OCI-M1 (cell line): Measurements from ENCODE around the gene ADAMTS12.
"Not testable (repeated sequence)": the region's sequence is repeated elsewhere in the genome, so short reads cannot be mapped to it uniquely, and the experiment has no call there.

Experiments used
- DNase-seq: peaks from one replicate; lab custom pipeline; 2025; lab: John Stamatoyannopoulos, UW

ADAMTS12 gene

DNA sequence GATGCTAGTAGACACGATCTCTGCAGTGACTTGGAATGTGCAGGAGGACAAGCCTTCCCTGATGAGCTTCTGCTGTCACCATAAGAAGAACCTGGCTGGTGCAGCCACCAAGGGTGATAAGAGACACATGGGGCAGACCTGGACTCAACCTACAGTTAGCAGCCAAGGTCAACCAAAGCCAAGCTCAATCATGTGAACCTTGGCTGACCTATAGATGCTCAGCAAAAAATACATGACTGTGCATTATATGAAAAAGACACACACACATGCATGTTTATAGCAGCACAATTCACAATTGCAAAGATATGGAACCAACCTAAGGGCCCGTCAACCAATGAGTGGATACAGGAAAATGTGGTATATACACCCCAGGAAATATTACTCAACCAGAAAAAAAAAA, 364.1 kb downstream of the ADAMTS12 start:
- no peak for DNase-seq

DNA sequence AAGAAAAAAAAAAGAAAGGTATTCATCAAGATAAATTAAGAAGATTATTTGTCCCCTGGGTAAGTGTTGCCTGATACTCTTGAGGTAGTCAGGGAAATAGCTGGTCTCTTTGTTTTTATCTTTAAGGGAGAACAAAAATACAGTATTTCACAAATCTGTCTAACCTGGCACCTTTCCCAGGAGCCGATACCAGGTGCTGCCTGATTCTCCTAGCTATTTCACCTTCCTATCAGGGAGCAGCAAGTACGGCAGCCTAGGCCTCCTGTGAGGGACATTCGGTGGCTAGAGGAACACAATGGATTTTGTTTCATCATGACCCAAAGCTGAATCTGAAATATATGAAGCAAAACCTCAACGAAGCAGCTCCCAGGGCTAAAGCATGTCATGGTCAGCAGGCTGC, 365.0 kb downstream of the ADAMTS12 start:
- no peak for DNase-seq

DNA sequence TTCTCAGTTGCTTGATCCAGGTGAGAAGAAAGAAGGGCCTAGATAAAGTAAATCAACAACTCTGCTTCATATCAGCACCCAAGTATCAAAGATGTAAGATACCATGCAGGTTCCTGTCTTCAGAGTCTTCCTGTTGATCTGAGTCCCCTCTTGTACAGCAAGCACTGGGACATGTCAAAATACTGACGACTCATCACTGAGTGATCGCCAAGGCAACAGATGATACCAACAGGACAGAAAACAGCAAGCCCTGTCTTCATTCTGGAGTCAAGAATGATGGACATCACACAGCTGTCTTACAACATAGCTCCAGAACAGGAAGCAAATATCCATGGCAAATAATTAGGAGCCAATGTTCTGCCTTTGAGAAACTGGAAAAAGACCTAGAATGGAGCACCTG, 367.3 kb downstream of the ADAMTS12 start:
- no peak for DNase-seq

DNA sequence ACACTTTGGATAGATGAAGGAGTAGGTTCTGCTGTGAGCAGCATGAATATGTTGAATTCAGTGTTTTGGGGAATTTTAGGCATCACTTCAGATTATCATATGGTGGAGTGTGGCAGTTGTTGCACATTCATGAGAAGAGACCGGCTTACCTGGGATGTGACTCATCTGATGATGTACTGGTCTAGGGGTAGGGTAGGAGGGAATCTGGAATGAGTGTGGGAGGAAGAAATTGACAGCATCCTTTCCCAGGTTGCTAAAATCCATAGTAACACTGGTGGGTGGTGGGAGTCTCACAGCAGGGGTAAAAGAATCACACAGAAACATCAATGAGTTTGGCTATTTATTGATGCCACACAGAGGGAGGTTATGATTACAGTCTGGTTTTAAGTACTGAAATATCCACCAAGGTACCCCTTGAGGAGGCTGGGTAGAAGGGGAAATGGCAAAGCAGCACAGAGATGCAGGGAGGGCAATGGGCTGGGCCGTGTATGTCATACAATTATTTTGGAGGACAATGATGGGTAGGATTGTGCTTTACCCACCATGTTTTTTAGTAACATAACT, 368.5 kb downstream of the ADAMTS12 start:
- DNase-seq = no peak

DNA sequence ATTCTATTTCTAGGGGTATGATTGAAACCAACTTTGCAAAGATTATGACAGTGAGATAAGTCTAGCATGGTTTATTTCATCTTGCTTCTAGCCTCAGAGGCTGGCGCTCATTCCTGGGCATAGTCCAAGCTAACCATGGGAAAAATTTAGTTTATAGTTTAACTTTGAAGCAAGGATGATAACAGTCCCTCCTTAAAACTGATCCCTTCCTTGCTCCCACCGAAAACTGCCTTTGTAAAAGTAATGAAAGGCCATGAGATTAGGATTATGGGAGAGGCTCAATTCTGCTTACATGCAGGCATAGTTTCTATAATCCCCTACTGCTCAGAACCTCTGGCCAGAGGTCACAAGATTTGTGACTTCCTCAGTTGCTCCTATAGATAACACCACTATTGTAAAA, 375.4 kb downstream of the ADAMTS12 start:
- DNase-seq = no peak

DNA sequence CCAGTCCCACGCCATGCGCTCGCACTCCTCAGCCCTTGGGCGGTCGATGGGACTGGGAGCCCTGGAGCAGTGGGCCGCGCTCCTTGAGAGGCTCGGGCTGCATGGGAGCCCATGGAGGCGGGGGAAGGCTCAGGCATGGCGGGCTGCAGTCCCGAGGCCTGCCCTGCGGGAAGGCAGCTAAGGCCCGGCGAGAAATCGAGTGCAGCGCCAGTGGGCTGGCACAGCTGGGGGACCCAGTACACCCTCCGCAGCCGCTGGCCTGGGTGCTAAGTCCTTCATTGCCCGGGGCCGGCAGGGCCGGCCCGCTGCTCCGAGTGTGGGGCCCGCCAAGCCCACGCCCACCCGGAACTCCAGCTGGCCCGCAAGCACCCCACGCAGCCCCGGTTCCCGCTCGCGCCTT, 376.4 kb downstream of the ADAMTS12 start:
- DNase-seq = not testable (repeated sequence)

DNA sequence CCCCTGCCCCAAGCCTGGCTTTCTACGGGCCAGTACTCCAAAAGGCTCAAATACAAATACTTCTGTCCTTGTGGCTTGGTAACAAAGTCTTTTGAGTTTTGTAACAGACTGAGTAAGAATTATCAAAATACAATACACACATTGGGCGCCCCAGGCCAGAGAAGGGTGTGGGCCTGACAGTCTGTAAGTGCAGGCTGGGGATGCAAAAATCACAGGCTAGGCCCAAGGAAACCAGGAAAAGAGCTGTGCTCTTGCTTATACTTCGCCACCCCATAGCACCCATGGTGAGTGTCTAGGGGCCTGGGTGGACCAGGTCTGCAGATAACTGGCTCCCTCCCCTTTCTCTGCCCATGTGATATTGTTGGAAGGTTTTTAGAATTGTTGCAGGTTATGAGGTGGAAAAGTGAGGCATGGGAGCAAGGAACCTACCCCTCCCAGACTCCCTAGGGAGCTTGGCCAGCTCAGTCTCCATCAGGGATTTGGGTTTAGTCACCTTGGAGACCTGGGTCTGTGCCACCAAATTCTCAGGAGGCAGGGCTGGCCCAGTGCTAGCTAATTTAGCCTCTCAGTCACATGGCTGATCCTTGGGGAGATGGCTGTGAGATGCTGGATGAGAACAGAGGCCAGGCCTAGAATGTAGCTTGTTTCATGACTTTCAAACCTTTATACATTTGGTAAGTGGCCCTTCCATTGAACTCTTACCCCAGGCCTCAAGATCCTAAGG, 378.2 kb downstream of the ADAMTS12 start:
- no peak for DNase-seq

DNA sequence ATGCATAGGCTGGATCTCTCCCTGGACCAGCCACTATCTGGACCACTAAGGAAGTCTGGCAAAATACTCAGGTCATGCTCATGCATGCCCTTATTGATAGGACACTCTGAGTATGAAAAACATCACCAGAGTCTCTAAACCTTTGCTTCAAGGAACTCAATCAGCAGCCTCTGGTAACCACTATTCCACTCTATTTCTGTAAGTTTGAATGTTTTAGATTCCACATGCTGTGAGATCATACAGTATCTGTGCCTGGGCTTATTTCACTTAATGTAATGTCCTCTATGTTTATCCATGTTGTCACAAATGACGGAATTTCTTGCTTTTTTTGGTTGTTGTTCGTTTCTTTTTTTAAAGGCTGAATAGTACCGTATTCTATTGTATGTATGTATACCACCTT, 382.8 kb downstream of the ADAMTS12 start:
- no peak for DNase-seq

DNA sequence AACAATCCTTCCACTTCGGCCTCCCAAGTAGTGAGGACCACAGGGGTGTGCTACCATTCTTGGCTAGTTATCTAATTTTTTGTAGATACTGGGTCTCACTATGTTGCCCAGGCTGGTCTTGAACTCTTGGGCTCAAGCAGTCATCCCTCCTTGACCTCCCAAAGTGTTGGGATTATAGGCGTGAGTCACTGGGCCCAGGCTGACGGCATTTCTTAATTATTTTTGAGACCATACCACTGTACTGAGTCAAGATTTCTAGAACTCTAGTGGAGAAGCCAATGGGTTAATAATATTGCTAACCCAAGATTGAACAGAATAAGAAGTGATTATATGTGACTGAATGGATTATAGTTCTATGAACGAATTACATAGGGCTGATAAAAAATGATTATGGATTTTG, 384.4 kb downstream of the ADAMTS12 start:
- DNase-seq = no peak

DNA sequence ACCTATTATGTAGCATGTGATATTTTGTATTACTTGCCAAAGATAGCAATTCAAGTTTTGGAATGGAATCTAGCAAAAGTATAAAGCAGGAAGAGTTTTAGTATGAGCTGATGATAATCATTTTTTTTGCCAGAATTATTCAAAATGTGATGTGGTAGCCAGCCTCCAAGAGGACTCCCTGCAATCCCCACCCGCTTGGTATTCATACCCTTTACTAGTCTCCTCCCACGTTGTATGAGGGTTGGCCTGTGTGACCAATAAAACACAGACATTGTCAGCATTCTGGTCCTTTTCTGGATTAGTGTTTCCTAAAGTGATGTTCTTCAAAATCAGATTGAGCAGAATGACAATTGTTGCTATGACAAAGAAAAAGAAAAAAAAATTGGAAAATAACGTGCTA, 387.2 kb downstream of the ADAMTS12 start:
- no peak for DNase-seq

DNA sequence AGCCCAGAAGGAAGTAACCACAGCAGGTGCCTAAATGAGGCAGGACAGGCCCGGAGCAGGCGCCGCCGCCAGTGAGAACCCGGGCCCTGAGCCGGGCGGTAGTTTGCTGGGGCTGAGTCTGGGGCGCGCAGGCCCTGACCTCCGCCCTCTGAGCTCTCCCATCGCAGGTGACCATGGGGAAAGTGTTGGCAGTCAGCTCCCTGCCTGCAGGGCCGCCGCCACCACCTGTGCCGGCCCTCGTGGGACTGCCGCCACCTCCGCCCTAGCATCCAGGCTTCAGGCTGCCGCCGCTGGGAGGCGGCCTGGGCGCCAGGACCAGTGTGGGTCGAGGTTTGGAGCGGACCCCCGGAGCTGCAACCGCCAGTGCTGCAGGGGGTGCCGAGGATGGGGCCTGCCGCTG, 389.9 kb downstream of the ADAMTS12 start:
- DNase-seq = no peak

DNA sequence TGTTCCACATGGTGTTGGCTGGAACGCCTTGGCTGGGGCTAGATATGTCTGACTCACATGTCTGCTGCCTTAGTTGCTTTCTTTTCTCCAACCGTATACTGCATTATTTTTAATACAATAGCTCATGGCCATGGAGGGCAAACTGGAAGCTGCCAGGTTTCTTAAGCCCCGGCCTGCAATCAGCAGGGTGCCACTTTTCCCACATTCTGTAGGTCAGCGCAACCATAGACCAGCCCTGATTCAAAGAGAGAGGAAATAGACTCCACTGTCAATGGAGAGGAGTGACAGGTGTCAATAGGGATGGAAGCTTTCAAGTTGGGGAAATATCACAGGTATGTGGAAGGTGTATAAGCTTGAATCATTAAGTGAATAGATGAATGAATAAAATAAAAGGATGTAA, 390.5 kb downstream of the ADAMTS12 start:
- no peak for DNase-seq

DNA sequence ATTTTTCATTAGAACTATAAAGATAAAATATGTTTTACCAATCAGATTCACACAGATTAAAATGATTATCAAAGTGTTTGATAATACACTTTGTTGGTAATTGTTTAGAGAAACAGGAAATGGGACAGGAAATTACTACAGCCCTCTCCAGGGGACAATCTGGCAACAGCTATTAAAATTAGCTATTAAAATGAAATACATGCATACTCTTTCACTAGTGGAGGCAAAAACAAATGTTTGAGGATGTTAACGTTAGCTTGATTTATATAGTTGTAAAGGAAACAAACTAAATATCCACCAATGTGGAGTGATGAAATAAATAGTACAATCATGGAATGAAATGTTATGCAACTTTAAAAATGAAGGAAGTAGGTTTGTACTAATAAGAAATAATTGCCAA, 397.3 kb downstream of the ADAMTS12 start:
- no peak for DNase-seq

DNA sequence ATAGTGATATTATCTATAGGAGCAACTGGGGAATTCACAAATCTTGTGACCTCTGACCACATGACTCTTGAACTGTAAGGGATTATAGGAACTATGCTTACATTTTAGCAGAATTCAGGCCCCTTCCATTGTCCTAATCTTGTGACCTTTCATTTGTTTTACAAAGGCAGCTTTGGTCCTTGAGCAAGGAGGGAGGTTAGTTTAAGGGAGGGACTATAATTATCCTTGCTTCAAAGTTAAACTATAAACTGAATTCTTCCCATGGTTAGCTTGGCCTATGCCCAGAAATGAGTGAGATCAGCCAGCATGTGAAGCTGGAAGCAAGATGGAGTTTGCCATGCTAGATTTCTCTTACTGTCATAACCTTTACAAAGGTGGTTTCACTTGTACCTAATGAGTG, 399.8 kb downstream of the ADAMTS12 start:
- no peak for DNase-seq

DNA sequence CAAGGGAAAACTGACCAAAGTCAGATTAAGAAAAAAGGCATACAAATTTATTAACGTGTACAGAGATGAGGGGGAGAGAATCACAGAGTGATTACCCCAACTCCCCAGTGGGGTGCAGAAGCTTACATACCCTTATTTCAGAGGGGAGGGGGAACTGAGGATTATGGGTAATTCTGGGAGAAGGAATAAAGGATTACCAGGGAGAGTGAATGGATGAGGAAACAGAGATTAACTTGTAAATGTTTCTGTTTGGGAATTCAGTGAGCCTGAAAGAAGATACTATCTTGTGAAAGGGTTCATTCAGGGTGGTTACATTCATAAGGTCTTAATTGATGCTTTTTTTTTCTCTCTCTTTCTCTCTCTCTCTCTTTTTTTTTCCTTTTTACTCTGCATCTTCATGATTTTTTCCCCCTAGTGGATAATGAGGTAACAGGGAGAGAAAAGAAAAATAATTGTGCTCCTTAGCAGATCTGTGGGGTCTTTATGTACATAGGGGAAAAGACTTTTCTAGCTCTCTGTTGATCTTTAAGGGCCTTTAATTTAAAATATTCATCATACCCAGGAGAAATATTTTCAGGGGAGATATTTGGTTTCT, 401.6 kb downstream of the ADAMTS12 start:
- DNase-seq = no peak

DNA sequence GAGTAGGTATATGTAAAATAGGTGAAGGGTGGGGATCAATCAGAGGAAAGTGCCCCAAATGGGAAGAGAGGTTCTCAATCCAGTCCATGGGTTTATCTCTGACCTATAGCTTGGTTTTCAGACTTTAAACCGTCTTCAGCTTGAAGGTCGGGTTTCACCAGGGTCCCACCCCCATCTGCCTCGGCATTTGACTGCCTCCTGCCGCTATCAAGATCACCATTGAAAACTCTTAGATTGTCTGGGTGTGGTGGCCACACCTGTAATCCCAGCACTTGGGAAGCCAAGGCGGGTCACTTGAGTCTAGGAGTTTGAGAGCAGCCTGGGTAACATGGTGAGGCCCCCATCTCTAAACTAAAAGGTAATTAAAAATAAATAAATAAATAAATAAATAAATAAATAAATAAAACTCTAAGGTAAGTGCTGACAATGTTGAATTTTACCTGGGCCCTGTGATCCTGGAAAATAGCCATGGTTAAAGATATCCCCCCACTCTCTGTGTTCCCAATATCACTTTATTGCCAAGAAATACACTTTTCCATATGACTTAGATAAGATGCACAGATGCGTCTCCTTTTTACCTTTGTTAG, 402.2 kb downstream of the ADAMTS12 start:
- no peak for DNase-seq

DNA sequence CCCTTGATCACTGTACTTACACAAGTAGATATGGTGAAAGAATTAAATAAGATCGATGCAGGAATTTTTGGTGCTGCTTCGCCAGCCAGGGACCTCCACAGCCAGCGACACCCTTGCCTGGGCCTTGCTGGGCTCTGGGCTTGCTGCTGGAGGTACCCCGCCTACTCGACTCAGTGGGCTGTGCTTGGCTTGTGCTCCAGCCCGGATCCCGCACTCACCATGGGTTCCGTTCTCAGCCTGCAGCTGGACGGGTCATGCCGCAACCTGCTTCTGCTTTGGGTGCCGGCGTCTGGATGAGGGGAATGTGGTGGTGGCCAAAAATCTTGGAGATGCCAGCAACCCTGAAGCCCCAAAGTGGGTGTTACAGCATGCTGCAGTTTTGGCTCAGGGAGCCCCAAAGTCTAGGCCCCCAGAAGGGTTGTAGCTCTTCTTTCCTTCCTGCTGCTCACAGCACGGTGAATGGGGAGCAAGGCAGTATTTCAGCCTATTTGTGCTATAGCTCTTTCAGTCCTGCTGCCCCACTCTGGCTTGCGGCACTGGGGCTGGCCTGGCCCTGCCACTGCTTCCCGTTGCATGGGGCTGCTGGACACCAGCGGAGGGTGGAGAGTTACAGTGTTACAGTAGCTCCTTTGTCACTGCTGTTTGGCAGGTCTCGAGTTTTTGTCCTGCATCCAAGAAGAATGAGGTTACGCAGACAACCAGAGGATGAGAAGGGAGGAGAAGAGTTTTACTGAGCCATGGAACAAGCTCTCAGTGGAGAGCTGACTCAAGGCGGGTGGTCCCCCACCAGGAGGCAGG, 403.0 kb downstream of the ADAMTS12 start:
- no peak for DNase-seq

DNA sequence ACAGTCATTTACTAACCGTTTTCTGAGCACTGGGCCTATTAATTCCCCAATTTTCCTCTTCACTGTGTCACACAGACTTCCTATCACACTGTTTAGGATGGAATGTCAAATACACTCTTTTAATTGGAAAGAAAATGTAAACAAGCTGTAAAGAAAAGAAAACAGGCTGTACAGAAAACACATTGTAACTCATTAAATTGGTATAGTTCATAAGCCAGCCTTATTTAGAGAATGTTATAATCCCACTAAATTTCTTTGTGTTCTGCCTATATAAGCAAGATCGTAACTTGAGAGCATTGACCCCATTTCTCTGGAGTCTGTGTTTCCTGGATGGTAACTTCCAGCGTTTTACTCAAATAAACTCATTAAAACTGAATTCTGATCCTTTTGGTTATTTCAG, 404.6 kb downstream of the ADAMTS12 start:
- no peak for DNase-seq

DNA sequence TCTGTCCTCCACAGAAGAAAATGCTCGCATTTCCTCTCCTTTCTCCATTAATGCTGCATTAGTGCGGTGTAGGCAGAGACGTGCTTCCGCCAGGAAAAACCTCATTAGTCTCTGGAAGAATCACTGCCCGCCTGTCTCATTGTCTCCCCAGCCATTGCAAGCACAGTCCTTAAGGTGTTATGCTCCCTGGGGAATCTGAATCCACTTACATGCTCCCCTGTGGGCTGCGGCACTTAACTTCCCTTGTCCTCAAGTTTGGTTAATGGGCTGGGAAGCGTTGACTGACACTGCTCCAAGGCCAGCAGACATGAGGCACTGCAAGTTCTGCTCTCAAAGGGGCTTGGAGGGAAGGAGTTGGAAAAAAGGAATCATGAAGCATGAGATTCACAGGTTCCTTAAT, 409.5 kb downstream of the ADAMTS12 start:
- no peak for DNase-seq

DNA sequence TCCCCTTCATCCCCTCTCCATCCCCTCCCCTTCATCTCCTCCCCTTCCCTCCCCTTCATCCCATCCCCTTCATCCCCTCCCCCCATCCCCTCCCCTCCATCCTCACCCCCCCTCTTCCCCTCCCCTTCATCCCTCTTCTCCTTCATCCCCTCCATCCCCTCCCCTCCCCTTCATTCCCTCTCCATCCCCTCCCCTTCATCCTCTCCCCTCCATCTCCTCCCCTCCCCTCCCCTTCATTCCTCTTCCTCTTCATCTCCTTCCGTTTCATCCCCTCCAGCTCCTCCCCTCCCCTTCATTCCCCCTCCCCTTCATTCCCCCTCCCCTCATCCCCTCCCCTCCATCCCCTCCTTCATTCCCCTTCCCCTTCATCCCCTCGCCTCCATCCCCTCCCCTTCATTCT, 410.9 kb downstream of the ADAMTS12 start:
- DNase-seq = no peak

DNA sequence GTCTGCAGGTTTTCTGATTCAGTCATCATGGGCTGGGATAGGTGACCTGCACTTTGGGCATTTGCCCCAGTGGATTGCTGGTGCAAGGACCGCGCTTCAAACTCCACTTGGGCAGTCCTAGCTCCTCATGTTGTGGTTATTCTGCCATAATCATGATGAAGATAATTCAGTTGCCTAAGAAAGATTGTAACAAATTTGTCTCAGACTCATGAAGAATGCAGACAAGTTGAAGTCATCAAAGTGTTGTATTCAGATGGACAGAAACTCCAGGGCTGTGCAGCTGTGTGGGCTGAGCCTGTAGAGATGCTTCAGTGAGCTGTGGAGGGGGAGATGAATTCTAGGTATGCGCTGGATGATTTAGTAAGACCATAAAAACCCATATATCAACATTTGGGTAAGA, 412.5 kb downstream of the ADAMTS12 start:
- no peak for DNase-seq

DNA sequence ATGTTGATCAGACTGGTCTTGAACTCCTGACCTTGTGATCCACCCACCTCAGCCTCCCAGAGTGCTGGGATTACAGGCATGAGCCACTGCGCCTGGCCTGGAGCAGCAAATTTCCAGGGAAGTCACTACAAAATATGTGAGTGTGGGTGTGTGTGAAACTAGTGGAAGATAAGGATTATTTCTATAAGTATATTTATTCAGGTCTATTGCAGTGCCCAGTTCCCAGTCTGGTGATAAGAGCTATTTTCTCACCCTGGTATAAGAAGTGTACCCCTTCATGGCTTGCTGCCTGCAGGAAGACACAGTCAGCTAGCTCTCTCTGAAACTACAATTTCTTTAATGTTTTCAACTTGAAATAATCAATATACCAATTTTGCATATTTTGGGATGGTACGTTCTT, 414.0 kb downstream of the ADAMTS12 start:
- DNase-seq = no peak

DNA sequence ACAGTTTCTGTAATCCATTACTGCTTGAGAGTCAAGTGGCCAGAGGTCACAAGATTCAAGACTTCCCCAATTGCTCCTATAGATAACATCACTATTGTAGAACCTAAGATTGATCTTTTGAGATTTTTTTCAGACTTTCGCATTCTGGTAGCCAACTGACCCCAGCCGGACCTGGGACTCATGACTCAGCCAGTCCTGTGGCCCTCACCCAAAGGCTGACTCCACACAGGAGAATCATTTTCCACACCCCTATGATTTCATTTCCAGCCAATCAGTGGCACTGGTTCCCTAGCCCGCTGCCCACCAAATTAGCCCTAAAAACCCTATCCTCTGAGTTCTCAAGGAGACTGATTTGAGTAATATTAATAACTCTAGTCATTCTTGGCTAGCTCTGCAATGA, 414.8 kb downstream of the ADAMTS12 start:
- no peak for DNase-seq
